Measurements from ENCODE around the gene ACYP2.

DNA sequence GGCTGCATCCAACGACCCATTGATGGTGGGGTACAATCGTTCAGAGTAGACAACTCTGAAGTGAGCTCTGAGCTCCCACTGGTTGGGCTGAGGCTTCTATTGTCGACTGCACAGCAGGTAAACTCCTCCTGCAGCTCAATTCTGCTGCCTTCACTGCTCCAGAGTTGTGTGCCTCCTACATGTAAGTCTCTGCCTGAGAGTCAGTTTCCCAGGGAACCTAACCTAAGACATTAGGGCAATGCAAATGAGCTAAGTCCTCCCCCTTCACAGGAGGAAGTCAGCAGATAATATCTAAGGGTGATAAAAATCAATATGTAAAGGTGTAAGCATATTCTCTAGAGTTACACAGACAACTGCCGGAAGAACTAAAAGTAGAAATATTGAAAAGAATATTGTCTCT lies 22.5 kb upstream of the ACYP2 start:
- TF ChIP-seq, protein P1, sequence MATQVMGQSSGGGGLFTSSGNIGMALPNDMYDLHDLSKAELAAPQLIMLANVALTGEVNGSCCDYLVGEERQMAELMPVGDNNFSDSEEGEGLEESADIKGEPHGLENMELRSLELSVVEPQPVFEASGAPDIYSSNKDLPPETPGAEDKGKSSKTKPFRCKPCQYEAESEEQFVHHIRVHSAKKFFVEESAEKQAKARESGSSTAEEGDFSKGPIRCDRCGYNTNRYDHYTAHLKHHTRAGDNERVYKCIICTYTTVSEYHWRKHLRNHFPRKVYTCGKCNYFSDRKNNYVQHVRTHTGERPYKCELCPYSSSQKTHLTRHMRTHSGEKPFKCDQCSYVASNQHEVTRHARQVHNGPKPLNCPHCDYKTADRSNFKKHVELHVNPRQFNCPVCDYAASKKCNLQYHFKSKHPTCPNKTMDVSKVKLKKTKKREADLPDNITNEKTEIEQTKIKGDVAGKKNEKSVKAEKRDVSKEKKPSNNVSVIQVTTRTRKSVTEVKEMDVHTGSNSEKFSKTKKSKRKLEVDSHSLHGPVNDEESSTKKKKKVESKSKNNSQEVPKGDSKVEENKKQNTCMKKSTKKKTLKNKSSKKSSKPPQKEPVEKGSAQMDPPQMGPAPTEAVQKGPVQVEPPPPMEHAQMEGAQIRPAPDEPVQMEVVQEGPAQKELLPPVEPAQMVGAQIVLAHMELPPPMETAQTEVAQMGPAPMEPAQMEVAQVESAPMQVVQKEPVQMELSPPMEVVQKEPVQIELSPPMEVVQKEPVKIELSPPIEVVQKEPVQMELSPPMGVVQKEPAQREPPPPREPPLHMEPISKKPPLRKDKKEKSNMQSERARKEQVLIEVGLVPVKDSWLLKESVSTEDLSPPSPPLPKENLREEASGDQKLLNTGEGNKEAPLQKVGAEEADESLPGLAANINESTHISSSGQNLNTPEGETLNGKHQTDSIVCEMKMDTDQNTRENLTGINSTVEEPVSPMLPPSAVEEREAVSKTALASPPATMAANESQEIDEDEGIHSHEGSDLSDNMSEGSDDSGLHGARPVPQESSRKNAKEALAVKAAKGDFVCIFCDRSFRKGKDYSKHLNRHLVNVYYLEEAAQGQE (tag by site-specific recombination; IDR thresholded peaks at IDR 0.05) = no peak
- TF ChIP-seq, protein P2, sequence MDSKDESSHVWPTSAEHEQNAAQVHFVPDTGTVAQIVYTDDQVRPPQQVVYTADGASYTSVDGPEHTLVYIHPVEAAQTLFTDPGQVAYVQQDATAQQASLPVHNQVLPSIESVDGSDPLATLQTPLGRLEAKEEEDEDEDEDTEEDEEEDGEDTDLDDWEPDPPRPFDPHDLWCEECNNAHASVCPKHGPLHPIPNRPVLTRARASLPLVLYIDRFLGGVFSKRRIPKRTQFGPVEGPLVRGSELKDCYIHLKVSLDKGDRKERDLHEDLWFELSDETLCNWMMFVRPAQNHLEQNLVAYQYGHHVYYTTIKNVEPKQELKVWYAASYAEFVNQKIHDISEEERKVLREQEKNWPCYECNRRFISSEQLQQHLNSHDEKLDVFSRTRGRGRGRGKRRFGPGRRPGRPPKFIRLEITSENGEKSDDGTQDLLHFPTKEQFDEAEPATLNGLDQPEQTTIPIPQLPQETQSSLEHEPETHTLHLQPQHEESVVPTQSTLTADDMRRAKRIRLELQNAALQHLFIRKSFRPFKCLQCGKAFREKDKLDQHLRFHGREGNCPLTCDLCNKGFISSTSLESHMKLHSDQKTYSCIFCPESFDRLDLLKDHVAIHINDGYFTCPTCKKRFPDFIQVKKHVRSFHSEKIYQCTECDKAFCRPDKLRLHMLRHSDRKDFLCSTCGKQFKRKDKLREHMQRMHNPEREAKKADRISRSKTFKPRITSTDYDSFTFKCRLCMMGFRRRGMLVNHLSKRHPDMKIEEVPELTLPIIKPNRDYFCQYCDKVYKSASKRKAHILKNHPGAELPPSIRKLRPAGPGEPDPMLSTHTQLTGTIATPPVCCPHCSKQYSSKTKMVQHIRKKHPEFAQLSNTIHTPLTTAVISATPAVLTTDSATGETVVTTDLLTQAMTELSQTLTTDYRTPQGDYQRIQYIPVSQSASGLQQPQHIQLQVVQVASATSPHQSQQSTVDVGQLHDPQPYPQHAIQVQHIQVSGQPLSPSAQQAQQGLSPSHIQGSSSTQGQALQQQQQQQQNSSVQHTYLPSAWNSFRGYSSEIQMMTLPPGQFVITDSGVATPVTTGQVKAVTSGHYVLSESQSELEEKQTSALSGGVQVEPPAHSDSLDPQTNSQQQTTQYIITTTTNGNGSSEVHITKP (tag by site-specific recombination; IDR thresholded peaks at IDR 0.05) = no peak
- TF ChIP-seq, protein P3, sequence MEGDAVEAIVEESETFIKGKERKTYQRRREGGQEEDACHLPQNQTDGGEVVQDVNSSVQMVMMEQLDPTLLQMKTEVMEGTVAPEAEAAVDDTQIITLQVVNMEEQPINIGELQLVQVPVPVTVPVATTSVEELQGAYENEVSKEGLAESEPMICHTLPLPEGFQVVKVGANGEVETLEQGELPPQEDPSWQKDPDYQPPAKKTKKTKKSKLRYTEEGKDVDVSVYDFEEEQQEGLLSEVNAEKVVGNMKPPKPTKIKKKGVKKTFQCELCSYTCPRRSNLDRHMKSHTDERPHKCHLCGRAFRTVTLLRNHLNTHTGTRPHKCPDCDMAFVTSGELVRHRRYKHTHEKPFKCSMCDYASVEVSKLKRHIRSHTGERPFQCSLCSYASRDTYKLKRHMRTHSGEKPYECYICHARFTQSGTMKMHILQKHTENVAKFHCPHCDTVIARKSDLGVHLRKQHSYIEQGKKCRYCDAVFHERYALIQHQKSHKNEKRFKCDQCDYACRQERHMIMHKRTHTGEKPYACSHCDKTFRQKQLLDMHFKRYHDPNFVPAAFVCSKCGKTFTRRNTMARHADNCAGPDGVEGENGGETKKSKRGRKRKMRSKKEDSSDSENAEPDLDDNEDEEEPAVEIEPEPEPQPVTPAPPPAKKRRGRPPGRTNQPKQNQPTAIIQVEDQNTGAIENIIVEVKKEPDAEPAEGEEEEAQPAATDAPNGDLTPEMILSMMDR (tag by site-specific recombination; IDR thresholded peaks at IDR 0.05) = no peak
- TF ChIP-seq, protein P4, sequence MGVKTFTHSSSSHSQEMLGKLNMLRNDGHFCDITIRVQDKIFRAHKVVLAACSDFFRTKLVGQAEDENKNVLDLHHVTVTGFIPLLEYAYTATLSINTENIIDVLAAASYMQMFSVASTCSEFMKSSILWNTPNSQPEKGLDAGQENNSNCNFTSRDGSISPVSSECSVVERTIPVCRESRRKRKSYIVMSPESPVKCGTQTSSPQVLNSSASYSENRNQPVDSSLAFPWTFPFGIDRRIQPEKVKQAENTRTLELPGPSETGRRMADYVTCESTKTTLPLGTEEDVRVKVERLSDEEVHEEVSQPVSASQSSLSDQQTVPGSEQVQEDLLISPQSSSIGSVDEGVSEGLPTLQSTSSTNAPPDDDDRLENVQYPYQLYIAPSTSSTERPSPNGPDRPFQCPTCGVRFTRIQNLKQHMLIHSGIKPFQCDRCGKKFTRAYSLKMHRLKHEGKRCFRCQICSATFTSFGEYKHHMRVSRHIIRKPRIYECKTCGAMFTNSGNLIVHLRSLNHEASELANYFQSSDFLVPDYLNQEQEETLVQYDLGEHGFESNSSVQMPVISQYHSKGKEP (tag by site-specific recombination; IDR thresholded peaks at IDR 0.05) = no peak
- no peak for TF ChIP-seq SP7 (tag by site-specific recombination; IDR thresholded peaks at IDR 0.05)
- TF ChIP-seq, protein P5, sequence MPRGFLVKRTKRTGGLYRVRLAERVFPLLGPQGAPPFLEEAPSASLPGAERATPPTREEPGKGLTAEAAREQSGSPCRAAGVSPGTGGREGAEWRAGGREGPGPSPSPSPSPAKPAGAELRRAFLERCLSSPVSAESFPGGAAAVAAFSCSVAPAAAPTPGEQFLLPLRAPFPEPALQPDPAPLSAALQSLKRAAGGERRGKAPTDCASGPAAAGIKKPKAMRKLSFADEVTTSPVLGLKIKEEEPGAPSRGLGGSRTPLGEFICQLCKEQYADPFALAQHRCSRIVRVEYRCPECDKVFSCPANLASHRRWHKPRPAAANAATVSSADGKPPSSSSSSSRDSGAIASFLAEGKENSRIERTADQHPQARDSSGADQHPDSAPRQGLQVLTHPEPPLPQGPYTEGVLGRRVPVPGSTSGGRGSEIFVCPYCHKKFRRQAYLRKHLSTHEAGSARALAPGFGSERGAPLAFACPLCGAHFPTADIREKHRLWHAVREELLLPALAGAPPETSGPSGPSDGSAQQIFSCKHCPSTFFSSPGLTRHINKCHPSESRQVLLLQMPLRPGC (tag by site-specific recombination; IDR thresholded peaks at IDR 0.05) = no peak
- TF ChIP-seq MZF1 (tag by site-specific recombination; IDR thresholded peaks at IDR 0.05; ENCODE audit: borderline replicate concordance) = no peak
- TF ChIP-seq ZNF292 (tag by site-specific recombination; IDR thresholded peaks at IDR 0.05; ENCODE audit: borderline replicate concordance, low read depth) = no peak
- TF ChIP-seq ZNF768 (tag by site-specific recombination; IDR thresholded peaks at IDR 0.05) = no peak
- TF ChIP-seq KLF1 (tag by site-specific recombination; IDR thresholded peaks at IDR 0.05) = no peak
- TF ChIP-seq, protein P6, sequence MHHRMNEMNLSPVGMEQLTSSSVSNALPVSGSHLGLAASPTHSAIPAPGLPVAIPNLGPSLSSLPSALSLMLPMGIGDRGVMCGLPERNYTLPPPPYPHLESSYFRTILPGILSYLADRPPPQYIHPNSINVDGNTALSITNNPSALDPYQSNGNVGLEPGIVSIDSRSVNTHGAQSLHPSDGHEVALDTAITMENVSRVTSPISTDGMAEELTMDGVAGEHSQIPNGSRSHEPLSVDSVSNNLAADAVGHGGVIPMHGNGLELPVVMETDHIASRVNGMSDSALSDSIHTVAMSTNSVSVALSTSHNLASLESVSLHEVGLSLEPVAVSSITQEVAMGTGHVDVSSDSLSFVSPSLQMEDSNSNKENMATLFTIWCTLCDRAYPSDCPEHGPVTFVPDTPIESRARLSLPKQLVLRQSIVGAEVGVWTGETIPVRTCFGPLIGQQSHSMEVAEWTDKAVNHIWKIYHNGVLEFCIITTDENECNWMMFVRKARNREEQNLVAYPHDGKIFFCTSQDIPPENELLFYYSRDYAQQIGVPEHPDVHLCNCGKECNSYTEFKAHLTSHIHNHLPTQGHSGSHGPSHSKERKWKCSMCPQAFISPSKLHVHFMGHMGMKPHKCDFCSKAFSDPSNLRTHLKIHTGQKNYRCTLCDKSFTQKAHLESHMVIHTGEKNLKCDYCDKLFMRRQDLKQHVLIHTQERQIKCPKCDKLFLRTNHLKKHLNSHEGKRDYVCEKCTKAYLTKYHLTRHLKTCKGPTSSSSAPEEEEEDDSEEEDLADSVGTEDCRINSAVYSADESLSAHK (tag by site-specific recombination; IDR thresholded peaks at IDR 0.05) = no peak
- no peak for TF ChIP-seq ZNF140 (tag by site-specific recombination; IDR thresholded peaks at IDR 0.05)
- no peak for TF ChIP-seq ZNF416 (tag by site-specific recombination; IDR thresholded peaks at IDR 0.05)
- TF ChIP-seq, protein P7, sequence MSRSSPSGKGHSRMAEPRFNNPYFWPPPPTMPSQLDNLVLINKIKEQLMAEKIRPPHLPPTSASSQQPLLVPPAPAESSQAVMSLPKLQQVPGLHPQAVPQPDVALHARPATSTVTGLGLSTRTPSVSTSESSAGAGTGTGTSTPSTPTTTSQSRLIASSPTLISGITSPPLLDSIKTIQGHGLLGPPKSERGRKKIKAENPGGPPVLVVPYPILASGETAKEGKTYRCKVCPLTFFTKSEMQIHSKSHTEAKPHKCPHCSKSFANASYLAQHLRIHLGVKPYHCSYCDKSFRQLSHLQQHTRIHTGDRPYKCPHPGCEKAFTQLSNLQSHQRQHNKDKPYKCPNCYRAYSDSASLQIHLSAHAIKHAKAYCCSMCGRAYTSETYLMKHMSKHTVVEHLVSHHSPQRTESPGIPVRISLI (tag by site-specific recombination; IDR thresholded peaks at IDR 0.05) = no peak

Data from HEK293 (cell line).